GM12878 (cell line): ENCODE results near the gene COL23A1.

ENCODE experiments used
- ATF2 ChIP-seq: IDR thresholded peaks from 2 replicates; pipeline ENCODE4 v1.6.1; 2012; ENCODE audit warnings: low read length, inconsistent platforms
- BACH1 ChIP-seq: fragments of 450-650 bp; IDR thresholded peaks from 2 replicates; pipeline ENCODE4 v1.6.1; 2017; ENCODE audit warnings: mild to moderate bottlenecking, borderline replicate concordance
- CTCF ChIP-seq, 3 experiments: IDR thresholded peaks in 2 of 3; conservative IDR thresholded peaks in 1 of 3; 2 replicates each; pipeline ENCODE4 v1.5.1; 2011; ENCODE audit warnings: low read depth in 3 of 3, low read length in 3 of 3, mild to moderate bottlenecking in 3 of 3, control low read depth in 2 of 3, moderate library complexity in 2 of 3, inconsistent platforms in 1 of 3, mixed read lengths in 1 of 3; ENCODE audit not compliant: control insufficient read depth in 2 of 3, insufficient read depth in 1 of 3; ENCODE audit errors: extremely low read depth in 1 of 3
- EP300 ChIP-seq, 2 experiments: fragments of 150-350 bp in 1 of 2; IDR thresholded peaks; 2 replicates each; pipeline ENCODE4 v1.6.1; 2011 to 2012; ENCODE audit warnings: low read depth in 2 of 2, low read length in 2 of 2, borderline replicate concordance in 1 of 2, improper control_type of control experiment in 1 of 2, inconsistent platforms in 1 of 2; ENCODE audit not compliant: control insufficient read depth in 1 of 2
- HDGF ChIP-seq: fragments of 450-650 bp; IDR thresholded peaks from 2 replicates; pipeline ENCODE4 v1.6.1; 2016; ENCODE audit warnings: antibody characterized with exemption
- MAX ChIP-seq: IDR thresholded peaks from 2 replicates; pipeline ENCODE4 v1.6.1; 2012; ENCODE audit warnings: low read depth, low read length, improper control_type of control experiment
- NFIC ChIP-seq: IDR thresholded peaks from 2 replicates; pipeline ENCODE4 v1.6.1; 2012; ENCODE audit warnings: low read depth, mild to moderate bottlenecking, inconsistent platforms, low read length, moderate library complexity
- POLR2AphosphoS5 ChIP-seq: IDR thresholded peaks from 2 replicates; pipeline ENCODE4 v1.6.1; 2011; ENCODE audit warnings: mild to moderate bottlenecking, low read length, inconsistent platforms
- TBL1XR1 ChIP-seq: IDR thresholded peaks from 2 replicates; pipeline ENCODE4 v1.6.1; 2012; ENCODE audit warnings: low read depth, low read length, improper control_type of control experiment

- TF ChIP-seq ATF2 (no peak), HDGF (no peak), MAX (no peak), BACH1 (no peak), NFIC (no peak), POLR2AphosphoS5 (no peak), TBL1XR1 (no peak), EP300 (IDR thresholded peaks at IDR 0.05; ENCODE audit: borderline replicate concordance in 1 of 2, control insufficient read depth in 1 of 2, low read depth in 2 of 2, low read length in 2 of 2) (no peak), CTCF (IDR thresholded peaks at IDR 0.05 in 2 of 3, conservative IDR thresholded peaks at IDR 0.05 in 1 of 3; ENCODE audit: control insufficient read depth in 2 of 3, extremely low read depth in 1 of 3, insufficient read depth in 1 of 3, low read depth in 3 of 3, low read length in 3 of 3) (no peak)
These were observed 45.0 kb downstream of the COL23A1 start for GRCh38 chr5:178545176-178545575.
